HG02852 (cell line): ENCODE measurements around the gene FER.
A peak's percentile ranks its signal among the peaks of the same experiment; 100 is the strongest.
"Not testable (repeated sequence)": the region's sequence is repeated elsewhere in the genome, so short reads cannot be mapped to it uniquely, and the experiment has no call there.

Source experiments
- ATAC-seq: cut with Tn5 transposase; IDR thresholded peaks from one replicate; pipeline ENCODE4 v1.9.1; 2021; ENCODE audit warnings: mild to moderate bottlenecking, moderate library complexity; ENCODE audit not compliant: unreplicated experiment

The FER gene

GRCh38 chr5:109028608-109029299 is 281.1 kb downstream of the FER start:
- peak; percentile 68 for ATAC-seq

DNA sequence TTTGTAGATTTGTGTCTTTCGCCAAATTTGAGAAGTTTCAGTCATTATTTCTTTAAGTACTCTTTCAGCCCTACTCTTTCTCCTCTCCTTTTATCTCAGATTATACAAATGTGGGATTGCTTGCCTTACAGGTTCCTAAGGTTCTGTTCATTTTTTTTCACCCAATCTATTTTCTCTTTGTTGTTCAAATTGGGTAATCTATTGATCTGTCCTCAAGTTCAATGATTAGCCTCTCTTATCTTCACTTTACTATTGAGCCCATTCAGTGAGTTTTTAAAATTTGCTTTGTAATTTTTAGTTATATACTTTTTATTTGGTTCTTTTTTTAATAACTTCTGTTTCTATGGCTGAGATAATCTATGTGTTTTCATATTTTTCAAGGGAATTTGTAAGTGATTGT is 282.1 kb downstream of the FER start:
- ATAC-seq: no peak

- no peak for ATAC-seq
Measured at GRCh38 chr5:109030360-109031143, 282.9 kb downstream of the FER start.

DNA sequence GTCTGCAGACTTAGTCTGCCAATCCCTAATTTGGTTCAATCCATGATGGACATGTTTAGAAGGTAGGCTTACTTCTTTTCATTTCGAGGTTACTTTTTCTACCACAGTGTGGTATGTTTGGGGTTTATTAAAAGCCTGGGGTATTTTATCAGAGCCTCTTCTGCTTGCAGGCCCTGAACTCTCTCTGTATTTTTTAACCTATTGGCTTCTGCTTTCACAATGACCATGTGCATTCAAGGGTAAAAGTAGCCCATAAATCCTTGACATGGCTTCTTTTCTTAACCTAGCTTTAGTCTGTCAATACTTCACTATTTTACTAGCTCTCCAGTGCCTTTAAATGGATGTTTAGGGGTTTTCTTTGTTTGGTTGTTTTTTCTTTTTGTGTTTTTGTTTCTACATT is 286.6 kb downstream of the FER start:
- ATAC-seq: peak; percentile 67

GRCh38 chr5:109035436-109035835 is 287.7 kb downstream of the FER start:
- no peak for ATAC-seq

DNA sequence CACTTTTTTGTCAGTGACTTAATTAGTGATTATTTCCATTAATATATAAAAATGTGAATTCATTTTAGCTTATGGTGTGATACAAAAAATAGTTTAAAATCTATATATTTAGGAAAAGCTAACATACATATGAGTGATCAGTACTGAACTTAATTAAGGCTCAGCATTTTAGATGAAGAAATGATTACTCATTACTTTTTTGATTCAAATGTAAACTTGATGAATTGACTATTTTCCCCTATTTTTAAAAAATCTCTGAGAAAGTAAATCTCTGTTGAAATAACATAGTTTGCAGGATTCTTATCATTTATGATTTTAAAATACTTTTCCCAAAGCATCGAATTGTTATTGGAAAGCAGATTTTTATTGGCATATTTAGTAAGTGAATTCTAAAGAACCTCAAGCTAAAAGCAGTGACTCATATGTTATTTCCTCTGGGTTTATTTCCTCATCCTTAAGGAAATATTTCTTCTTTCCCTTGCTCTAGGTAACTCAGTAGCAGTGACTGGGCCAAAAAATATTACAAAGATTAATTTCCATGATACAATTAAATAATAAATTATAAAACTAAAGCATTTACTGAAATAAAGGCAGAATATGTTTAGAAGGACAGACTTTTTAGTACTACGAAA is 290.6 kb downstream of the FER start:
- ATAC-seq: no peak

DNA sequence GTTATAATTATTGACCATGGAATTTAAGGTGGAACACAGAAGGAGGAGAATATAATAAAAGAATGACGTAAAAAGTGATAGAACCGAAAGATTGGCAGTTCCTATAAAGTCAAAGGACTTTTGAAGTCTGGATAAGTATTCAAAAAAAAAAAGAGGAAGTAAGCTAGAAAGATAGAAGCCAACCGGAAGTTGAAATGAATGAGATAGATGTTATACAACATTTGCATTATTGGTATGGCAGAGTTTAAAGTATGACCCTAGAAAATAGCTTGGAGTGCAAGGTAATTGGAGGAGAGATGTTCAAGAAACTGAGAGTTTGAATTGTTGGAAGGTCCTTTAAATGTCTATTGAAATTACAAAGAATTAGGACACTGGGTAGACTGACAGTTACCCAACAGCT is 293.6 kb downstream of the FER start:
- ATAC-seq: peak; percentile 54

GRCh38 chr5:109045710-109046109 is 298.0 kb downstream of the FER start:
- ATAC-seq: no peak

- ATAC-seq: no peak
Measured at GRCh38 chr5:109049565-109049964, 301.9 kb downstream of the FER start.

DNA sequence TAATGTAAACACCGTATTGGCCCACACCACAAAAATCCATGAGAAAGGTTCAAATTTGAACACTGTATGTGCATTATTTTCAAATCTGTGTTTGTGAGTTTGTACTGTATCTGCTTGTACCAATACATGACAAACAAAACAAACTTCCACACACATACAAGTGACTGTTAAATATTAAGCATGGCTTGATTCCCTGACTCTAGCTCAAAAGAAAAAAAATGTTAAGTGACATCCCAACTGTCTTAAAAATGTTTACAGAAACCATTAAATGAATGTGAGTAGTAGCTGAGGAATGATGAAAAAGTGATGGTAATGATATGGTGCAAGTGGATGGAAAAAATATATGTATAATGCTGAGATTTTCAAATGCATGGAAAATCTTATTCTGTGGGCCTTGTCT is 302.6 kb downstream of the FER start:
- not testable (repeated sequence) for ATAC-seq

GRCh38 chr5:109052216-109052615 is 304.5 kb downstream of the FER start:
- not testable (repeated sequence) for ATAC-seq

- ATAC-seq: peak; percentile 69
Measured at GRCh38 chr5:109053995-109054417, 306.3 kb downstream of the FER start.

DNA sequence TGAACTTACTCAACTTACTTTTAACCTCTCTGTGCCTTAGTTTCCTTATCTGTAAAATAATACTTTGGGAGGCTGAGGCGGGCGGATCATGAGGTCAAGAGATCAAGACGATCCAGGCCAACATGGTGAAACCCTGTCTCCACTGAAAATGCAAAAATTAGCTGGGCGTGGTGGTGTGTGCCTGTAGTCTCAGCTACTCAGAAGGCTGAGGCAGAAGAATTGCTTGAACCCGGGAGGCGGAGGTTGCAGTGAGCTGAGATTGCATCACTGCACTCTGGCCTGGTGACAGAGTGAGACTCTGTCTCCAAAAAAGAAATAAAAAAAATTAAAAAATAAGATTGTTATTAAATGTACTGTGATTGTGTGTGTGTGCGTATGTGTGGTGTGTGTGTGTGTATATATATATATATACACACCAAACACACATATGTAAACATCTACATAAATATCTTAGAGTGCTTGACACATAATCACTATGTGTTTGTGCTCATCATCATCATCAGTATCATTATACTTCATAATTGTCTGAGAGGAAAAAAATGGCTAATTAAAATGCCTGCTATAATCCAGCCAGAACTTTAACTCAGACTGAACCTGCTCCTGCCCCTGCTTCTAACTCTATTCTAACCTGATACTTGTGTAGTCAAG is 312.8 kb downstream of the FER start:
- no peak for ATAC-seq

DNA sequence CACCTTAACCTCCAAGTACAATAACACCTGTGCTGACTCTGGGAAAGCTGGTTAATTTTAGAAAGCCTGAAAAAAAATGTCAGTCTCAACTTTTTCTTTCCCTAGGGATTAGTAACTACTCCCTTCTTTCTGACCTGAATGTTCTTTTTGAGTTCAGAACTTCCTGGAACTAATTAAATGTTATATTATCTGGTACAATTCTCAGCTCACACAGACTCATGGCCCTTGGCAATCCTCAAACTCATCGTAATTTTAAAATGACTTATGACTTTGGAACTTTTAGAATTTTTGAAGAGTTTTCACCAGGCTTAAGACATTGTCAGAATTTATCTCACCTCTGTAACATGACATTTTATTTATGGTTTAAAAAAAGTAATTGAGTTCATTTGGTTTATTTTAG is 315.0 kb downstream of the FER start:
- no peak for ATAC-seq

GRCh38 chr5:109063223-109063622 is 315.5 kb downstream of the FER start:
- no peak for ATAC-seq

DNA sequence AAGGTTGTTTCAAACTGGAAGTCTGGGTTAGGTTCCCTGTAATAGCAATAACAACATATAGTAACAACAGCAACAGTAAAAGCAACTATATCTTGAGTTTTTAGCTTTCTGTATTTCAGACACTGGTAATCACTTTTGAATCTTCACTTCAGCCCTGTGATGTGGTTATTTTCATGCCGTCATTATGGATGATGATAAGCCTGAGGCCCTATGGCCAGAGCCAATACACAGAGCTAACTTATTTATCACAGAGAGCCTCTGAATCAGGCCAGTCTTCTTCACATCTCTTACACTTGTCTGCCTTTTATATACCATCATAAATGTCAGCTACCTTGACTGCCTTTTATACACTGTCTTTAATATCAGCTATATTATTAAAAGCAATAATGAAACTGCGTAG is 329.0 kb downstream of the FER start:
- no peak for ATAC-seq

- no peak for ATAC-seq
Measured at GRCh38 chr5:109078448-109078847, 330.8 kb downstream of the FER start.

- ATAC-seq: no peak
Measured at GRCh38 chr5:109080481-109080880, 332.8 kb downstream of the FER start.

DNA sequence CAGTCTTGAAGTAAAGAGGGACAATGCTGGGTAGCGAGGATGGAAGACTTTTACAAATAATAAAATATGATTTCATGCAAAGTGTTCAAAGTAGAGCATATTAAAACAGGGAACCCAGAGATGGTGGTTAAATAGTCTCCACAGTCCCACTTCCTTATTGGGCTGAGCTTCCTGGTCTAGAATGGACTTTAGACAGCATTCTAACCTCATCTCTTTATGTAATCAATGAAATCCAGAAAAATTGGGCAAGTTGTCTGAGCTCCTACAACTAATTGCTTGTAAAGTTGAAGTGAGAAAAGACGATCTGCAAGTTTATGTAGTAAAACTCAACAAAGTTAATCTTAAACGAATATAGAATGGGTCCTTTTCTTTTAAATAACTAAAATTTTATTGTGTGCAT is 333.2 kb downstream of the FER start:
- ATAC-seq: no peak

DNA sequence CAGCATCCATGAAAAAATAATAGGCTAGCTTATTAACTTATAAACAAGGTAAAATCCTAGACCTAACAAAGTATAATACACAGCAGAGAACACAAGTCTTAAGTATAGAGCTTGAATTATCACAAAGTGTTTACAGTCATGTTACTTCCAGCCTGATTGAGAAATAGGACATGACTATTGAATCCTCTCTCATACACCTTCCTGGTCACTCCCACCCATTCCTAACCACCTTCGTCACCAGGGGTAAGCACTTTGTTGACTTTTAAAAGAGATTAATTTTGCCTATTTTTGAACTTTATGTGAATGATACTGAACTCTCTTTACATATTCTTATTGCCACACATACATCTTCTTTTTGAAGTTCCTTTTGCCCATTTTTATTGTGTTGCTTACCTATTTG is 336.2 kb downstream of the FER start:
- ATAC-seq: no peak

- no peak for ATAC-seq
Measured at GRCh38 chr5:109089191-109089590, 341.5 kb downstream of the FER start.
